Endometrium (tissue), 2 donors: ENCODE results near the gene TSHR.

Experiments used
- FAIRE-seq: peaks from 2 replicates; lab custom pipeline; 2012; peaks lifted over from hg19 to GRCh38; lab: Jason Lieb, UNC
- donor health status: control.
- donor health status: control.

TSHR gene

DNA sequence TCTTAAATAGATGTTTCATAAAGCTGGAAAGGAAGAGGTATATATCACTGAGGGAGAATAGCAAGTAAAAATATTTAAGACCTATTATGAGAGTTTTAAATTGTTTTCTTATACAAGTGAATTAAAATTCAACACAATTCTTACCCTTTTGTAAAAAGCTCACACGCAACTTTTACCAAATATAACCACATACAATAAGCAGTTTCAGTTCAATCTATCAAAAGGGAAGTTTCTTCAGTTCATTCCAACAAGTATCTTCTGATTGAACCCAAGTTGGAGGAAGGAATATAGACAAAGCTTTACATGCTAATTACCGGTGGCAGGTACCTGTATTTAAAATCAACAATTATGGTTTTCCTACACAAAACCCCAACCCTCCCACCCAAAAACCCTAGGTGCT is 224.2 kb downstream of the TSHR start:
- no peak for FAIRE-seq

DNA sequence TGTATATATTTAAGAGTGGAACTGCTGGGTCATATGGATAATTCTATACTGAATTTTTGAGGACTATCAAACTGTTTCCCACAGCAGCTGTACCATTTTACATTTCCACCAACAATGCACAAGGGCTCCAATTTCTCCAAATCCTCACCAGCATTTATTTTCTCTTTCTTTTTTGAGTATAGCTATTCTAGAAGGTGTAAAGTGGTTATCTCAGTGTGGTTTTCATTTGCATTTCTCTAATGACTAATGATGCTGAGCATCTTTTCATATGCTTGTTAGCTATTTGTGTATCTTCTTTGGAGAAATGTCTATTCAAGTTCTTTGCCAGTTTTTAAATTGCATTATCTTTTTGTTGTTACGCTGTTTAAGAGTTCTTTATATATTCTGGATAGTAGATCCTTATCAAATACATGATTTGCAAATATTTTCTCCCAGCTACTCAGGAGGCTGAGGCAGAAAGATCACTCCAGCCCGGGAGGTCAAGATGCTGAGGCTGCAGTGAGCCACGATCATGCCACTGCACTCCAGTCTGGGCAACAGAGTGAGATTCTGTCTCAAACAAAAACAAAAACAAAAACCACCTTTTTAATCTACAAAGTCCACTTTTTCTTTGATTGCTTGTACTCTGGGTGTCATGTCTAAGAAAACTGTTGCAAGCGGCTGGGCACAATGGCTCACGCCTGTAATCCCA is 232.6 kb downstream of the TSHR start:
- no peak for FAIRE-seq

DNA sequence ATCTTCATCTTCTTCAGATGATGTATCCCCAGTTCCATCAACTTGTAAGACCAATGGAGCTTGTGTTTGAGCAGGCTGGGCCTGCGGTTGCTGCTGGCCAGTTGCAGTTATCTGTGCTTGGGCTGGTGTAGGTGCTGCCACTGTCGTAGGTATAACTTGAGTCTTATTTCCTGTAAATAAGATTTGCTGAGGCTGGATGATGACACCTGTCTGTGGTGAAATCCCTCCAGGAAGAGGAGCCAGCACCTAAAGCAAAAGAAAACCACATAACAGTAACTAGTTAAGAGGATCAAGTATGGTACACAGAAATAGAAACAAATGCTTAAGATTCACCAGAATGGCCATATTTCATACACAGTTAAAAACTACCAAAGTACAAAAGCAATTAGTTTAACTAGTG is 237.2 kb downstream of the TSHR start:
- no peak for FAIRE-seq

DNA sequence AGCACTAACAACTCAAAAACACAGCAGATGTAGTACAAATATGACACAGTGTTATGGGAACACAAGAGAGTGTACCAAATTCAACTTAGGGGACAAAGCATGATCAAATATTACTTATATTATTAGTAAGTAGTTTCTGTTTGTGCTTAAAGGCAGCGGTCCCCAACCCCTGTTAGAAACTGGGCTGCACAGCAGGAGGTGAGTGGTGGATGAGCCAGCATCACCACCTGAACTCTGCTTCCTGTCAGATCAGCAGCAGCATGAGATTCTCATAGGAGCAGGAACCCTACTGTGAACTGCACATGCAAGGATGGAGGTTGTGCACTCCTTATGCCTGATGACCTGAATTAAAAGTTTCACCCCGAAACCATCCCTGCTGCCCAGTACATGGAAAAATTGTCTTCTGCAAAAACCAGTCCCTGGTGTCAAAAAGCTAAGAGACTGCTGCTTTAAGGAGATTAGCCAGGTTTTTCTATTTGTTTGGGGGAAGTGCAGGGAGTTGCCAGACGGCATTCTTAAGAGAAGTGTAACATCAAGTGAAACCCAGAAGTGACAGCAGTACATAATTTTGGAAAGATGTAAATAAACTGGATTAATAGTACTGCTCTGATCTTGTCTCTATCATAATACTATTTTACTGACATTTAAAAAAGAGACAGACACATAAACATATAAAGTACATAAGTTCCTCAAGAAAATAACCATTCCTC is 238.7 kb downstream of the TSHR start:
- no peak for FAIRE-seq
